HEK293 (cell line): ENCODE data around the gene COBL.

Experiments used
- CTCF ChIA-PET: fragments of 350-600 bp; formaldehyde crosslinking; extraction: SDS; loops from one replicate; lab custom pipeline; 2021; ENCODE audit warnings: antibody characterized with exemption; lab: Yijun Ruan, JAX
- POLR2A ChIA-PET: fragments of 300-600 bp; formaldehyde crosslinking; extraction: SDS; loops from one replicate; lab custom pipeline; 2020; ENCODE audit warnings: antibody characterized with exemption, inconsistent platforms; lab: Yijun Ruan, JAX
- H3K27ac ChIP-seq: fragments of 200-500 bp; sonication (Bioruptor generic); 2 replicates; pipeline ENCODE4 v1.5.1; 2014; ENCODE audit warnings: low read depth, low read length, control low read depth, inconsistent platforms; ENCODE audit errors: extremely low read depth
- H3K36me3 ChIP-seq, 2 experiments: fragments of 200-500 bp in 1 of 2; sonication (Bioruptor generic) in 1 of 2; 1 replicate in 1 of 2; 2 replicates in 1 of 2; pipeline ENCODE4 v1.5.1; 2014 to 2017; ENCODE audit warnings: inconsistent platforms in 2 of 2, low read length in 2 of 2; ENCODE audit not compliant: control insufficient read depth in 2 of 2, insufficient read depth in 1 of 2
- H3K4me1 ChIP-seq: fragments of 200-500 bp; sonication (Bioruptor generic); 2 replicates; pipeline ENCODE4 v1.5.1; 2014; ENCODE audit warnings: mild to moderate bottlenecking, low read length, inconsistent platforms; ENCODE audit not compliant: control insufficient read depth, insufficient read depth
- H3K4me3 ChIP-seq: 2 replicates; pipeline ENCODE4 v1.5.1; 2011; ENCODE audit warnings: low read depth, mild to moderate bottlenecking, control low read depth, low read length, moderate library complexity
- H3K9me3 ChIP-seq: fragments of 200-500 bp; sonication (Bioruptor generic); 2 replicates; pipeline ENCODE4 v1.5.1; 2014; ENCODE audit warnings: low read depth, low read length, inconsistent platforms; ENCODE audit not compliant: control insufficient read depth, insufficient read depth
- GFI1B ChIP-seq: fragments of 450-650 bp; formaldehyde crosslinking; IDR thresholded peaks from 2 replicates; pipeline ENCODE4 v1.5.1; 2016; ENCODE audit warnings: missing biosample characterization, missing genetic modification characterization
- HOXD13 ChIP-seq: sonication (generic); formaldehyde crosslinking; IDR thresholded peaks from 2 replicates; pipeline ENCODE4 v1.8.0; 2022; ENCODE audit warnings: missing genetic modification reagents, borderline replicate concordance
- OSR2 ChIP-seq: fragments of 450-650 bp; formaldehyde crosslinking; IDR thresholded peaks from 2 replicates; pipeline ENCODE4 v1.5.1; 2016; ENCODE audit warnings: missing biosample characterization, missing genetic modification characterization
- REPIN1 ChIP-seq: fragments of 450-650 bp; formaldehyde crosslinking; IDR thresholded peaks from 2 replicates; pipeline ENCODE4 v1.5.1; 2017; ENCODE audit warnings: missing biosample characterization, missing genetic modification characterization, low read depth
- SCRT1 ChIP-seq: fragments of 450-650 bp; formaldehyde crosslinking; IDR thresholded peaks from 2 replicates; pipeline ENCODE4 v1.5.1; 2016; ENCODE audit warnings: missing biosample characterization, missing genetic modification characterization, borderline replicate concordance
- WT1 ChIP-seq: fragments of 450-650 bp; formaldehyde crosslinking; IDR thresholded peaks from 2 replicates; pipeline ENCODE4 v1.5.1; 2016; ENCODE audit warnings: missing biosample characterization, missing genetic modification characterization
- ZNF174 ChIP-seq: fragments of 450-650 bp; formaldehyde crosslinking; IDR thresholded peaks from 2 replicates; pipeline ENCODE4 v1.5.0; 2017; ENCODE audit warnings: missing biosample characterization, mild to moderate bottlenecking, missing genetic modification characterization
- ZNF248 ChIP-seq: fragments of 450-650 bp; formaldehyde crosslinking; IDR thresholded peaks from 2 replicates; pipeline ENCODE4 v1.5.1; 2017; ENCODE audit warnings: missing biosample characterization, missing genetic modification characterization
- ZNF501 ChIP-seq: fragments of 450-650 bp; formaldehyde crosslinking; IDR thresholded peaks from 2 replicates; pipeline ENCODE4 v1.5.1; 2016; ENCODE audit warnings: missing biosample characterization, missing genetic modification characterization
- ZNF558 ChIP-seq: fragments of 450-650 bp; formaldehyde crosslinking; IDR thresholded peaks from 2 replicates; pipeline ENCODE4 v1.5.1; 2016; ENCODE audit warnings: missing biosample characterization, missing genetic modification characterization
- ZNF623 ChIP-seq: fragments of 450-650 bp; formaldehyde crosslinking; IDR thresholded peaks from 2 replicates; pipeline ENCODE4 v1.5.1; 2016; ENCODE audit warnings: missing biosample characterization, missing genetic modification characterization
- ZNF768 ChIP-seq: fragments of 450-650 bp; formaldehyde crosslinking; IDR thresholded peaks from 2 replicates; pipeline ENCODE4 v1.5.1; 2018; ENCODE audit warnings: missing biosample characterization, mild to moderate bottlenecking, missing genetic modification characterization
- ZSCAN16 ChIP-seq: fragments of 450-650 bp; formaldehyde crosslinking; IDR thresholded peaks from 2 replicates; pipeline ENCODE4 v1.5.1; 2016; ENCODE audit warnings: missing biosample characterization, missing genetic modification characterization
- TF ChIP-seq, protein P1 (sequence below): fragments of 450-650 bp; formaldehyde crosslinking; IDR thresholded peaks from 2 replicates; pipeline ENCODE4 v1.5.1; 2016; ENCODE audit warnings: missing biosample characterization, missing genetic modification characterization
- TF ChIP-seq, protein P2 (sequence below): fragments of 450-650 bp; formaldehyde crosslinking; IDR thresholded peaks from 2 replicates; pipeline ENCODE4 v1.5.1; 2016; ENCODE audit warnings: missing biosample characterization, missing genetic modification characterization
- TF ChIP-seq, protein P3 (sequence below): fragments of 450-650 bp; formaldehyde crosslinking; IDR thresholded peaks from 2 replicates; pipeline ENCODE4 v1.5.1; 2016; ENCODE audit warnings: missing biosample characterization, missing genetic modification characterization, low read depth

The COBL gene

DNA sequence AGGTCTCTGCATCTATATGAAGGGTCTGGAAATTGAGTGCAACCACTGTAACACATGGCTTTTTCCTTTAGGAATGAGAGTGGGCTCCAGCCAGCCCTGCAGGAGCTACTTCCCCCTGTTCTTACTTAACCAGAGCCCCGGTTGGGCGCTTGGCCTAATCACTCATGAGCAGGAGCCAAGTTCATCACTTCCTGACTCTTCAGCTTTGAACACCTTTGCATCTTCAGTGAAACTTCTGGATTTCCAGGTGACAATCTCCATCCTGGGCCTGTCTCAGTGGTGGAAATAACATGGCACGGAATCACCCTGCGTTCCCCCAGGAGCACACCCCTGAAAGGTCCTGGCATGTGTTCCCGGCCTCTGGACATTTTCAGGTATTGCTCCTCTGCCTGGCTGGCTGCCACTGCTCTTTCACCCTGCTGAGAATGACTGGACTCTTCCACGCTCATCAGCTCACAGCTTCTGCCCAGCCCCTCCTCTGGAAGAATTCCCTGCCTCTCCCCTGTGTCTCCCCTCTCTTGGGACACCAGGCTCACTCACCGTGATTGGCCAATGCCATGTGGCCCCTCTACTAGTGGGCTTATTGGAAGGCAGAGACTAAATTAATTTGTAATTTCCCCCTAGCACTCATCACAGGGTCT lies 304.8 kb downstream of the COBL start:
- TF ChIP-seq REPIN1 (tag by site-specific recombination), result no peak
- TF ChIP-seq, all 188 proteins: peak for 0
- H3K4me3 ChIP-seq, result no peak overlapping the region
- H3K4me1 ChIP-seq, result no peaks in the 10 kb centered on the region
- H3K9me3 ChIP-seq, result no peaks in the 10 kb centered on the region
- no peaks in the 10 kb centered on the region for H3K36me3 ChIP-seq
- H3K27ac ChIP-seq, result no peak overlapping the region
- ChIA-PET POLR2A (no interaction called here), CTCF (interaction anchor here (0.6 to 0.7 kb wide), 2 partner anchors 301 to 630 kb away, joined by 3 to 4 read pairs; no protein-coding TSS in a partner anchor)

DNA sequence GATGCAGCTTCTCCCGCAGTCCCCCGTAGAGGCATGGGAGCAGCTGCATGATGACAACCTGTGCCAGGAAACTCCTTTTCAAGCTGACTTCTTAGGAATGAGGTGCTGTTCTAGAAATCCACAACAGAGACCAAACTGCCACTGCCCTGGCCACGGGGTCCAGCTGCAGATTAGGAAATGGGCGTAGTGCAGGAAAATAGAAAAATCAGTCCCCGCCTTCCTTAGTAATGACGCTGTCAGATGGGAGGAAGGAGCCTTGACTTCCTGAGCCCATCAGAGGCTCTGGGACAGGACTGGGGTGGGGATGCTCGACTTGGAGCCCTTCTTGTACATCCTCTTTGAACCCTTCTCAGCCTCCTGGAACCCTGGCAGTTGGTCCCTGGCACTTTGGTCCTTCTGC lies 306.1 kb downstream of the COBL start:
- no peaks in the 10 kb centered on the region for H3K36me3 ChIP-seq
- H3K4me3 ChIP-seq, result no peak overlapping the region
- no peak overlapping the region for H3K27ac ChIP-seq
- no peaks in the 10 kb centered on the region for H3K4me1 ChIP-seq
- TF ChIP-seq GFI1B (tag by site-specific recombination), result no peak
- TF ChIP-seq SCRT1 (tag by site-specific recombination), result no peak
- no peak for TF ChIP-seq ZNF174 (tag by site-specific recombination)
- TF ChIP-seq WT1 (tag by site-specific recombination), result no peak
- H3K9me3 ChIP-seq, result no peaks in the 10 kb centered on the region
- CTCF ChIA-PET, result interaction anchor here (1.1 kb wide), 1 partner anchor 8 kb away, joined by 3 read pairs; no protein-coding TSS in a partner anchor
- POLR2A ChIA-PET, result no interaction called here

DNA sequence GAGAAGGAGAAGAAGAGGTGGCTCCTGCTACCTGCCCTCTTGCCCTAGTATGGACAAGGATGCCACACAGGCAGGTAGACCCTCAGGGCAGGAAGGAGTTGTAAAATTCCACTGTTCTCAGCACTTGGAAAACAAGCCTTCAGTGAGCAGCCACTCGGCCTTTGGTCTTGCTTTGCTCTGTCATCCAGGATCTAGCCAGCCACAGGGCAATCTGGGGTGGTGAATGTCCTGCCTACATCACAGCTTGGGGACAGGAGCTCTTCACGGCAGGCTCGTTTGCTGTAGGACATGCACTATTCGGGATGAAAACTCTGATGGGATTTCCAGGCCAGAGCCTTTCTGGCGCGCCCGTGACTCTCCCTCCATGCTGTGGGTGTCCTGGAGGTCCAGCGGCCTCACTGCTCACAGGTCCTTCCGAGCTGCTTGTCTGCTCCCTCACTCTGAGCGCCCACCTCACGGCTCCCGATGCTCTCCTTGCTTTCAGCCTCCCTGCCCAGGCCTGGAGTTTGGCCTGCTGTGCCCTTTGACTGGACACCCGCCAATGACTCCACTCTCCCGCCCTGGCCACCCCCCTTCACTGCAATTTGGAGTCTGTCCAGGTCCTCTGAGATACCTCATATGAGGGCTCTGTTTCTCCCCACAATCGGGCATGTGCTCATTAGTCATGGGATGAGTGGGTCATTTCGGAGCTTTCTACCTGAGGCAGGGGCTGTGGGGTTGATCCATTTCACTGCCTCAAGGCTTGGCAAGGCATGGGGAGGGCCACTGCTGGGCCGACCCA lies 306.7 kb downstream of the COBL start:
- Histone ChIP-seq H3K27ac (no peak overlapping the region), H3K4me1 (no peaks in the 10 kb centered on the region), H3K36me3 (no peaks in the 10 kb centered on the region), H3K4me3 (no peak overlapping the region), H3K9me3 (no peaks in the 10 kb centered on the region)
- ChIA-PET CTCF (interaction anchor here (0.7 to 1.1 kb wide), 2 partner anchors 8 to 92 kb away, joined by 3 read pairs; no protein-coding TSS in a partner anchor), POLR2A (no interaction called here)
- TF ChIP-seq OSR2 (tag by site-specific recombination) (no peak), ZNF248 (tag by site-specific recombination) (no peak), ZNF501 (tag by site-specific recombination) (no peak), ZNF558 (tag by site-specific recombination) (no peak), ZNF623 (no peak), HOXD13 (CRISPR knock-in tag) (no peak), GFI1B (tag by site-specific recombination) (no peak), ZSCAN16 (tag by site-specific recombination) (no peak), ZNF768 (tag by site-specific recombination) (no peak)
- TF ChIP-seq, protein P1, sequence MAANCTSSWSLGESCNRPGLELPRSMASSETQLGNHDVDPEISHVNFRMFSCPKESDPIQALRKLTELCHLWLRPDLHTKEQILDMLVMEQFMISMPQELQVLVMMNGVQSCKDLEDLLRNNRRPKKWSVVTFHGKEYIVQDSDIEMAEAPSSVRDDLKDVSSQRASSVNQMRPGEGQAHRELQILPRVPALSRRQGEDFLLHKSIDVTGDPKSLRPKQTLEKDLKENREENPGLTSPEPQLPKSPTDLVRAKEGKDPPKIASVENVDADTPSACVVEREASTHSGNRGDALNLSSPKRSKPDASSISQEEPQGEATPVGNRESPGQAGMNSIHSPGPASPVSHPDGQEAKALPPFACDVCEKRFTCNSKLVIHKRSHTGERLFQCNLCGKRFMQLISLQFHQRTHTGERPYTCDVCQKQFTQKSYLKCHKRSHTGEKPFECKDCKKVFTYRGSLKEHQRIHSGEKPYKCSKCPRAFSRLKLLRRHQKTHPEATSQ (tag by site-specific recombination), result no peak
- TF ChIP-seq, protein P2, sequence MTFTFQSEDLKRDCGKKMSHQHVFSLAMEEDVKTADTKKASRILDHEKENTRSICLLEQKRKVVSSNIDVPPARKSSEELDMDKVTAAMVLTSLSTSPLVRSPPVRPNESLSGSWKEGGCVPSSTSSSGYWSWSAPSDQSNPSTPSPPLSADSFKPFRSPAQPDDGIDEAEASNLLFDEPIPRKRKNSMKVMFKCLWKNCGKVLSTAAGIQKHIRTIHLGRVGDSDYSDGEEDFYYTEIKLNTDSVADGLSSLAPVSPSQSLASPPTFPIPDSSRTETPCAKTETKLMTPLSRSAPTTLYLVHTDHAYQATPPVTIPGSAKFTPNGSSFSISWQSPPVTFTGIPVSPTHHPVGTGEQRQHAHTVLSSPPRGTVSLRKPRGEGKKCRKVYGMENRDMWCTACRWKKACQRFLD (tag by site-specific recombination), result no peak
- TF ChIP-seq, protein P3, sequence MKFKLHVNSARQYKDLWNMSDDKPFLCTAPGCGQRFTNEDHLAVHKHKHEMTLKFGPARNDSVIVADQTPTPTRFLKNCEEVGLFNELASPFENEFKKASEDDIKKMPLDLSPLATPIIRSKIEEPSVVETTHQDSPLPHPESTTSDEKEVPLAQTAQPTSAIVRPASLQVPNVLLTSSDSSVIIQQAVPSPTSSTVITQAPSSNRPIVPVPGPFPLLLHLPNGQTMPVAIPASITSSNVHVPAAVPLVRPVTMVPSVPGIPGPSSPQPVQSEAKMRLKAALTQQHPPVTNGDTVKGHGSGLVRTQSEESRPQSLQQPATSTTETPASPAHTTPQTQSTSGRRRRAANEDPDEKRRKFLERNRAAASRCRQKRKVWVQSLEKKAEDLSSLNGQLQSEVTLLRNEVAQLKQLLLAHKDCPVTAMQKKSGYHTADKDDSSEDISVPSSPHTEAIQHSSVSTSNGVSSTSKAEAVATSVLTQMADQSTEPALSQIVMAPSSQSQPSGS (tag by site-specific recombination), result no peak
- TF ChIP-seq, all 188 proteins: peak for 0
